ENCODE results near the gene HPD.
"Not testable (repeated sequence)": the region's sequence is repeated elsewhere in the genome, so short reads cannot be mapped to it uniquely, and the experiment has no call there.

The HPD gene

DNA sequence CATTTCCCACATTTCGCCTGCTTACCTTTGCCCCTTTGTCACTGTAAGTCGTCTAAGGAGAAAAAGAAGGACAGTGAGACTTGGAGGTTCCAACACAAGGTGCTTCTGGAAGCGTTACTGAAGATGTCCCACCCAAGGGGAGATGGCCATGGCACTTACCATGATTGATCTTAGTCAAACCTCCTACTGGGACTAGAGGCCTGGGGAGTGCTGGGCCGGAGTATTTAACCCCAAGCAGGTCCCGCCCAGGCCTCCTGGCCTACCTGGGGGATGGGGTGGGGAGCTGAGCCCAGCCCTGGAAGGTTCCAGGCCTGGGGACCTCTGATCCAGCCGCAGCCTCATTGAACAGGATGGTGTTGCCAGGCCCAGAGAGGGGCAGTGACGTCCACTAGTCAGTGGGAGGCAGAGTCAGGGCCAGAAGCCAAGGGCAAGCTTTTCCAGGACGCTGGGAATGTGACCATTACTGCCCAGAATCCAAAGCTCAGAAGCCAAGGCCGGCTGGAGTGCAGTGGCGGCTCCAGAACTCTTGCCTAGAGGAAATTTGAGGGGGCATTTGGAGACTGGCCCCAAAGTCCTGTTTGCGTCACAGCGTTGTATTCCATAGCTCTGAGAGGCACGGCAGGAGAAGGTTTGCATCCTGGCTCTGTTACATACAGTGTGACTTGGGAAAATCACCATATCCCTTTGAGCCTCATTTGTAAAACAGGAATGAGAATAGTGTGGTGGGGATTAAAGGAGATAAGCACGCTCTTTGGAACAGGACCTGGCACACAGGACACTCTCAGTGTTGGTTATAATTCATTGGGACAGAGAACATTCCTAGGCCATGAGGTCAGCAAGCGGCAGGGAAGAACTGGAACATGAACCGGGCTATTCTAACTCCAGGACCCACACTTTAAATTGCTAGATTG lies at the start of gene HPD:
TSS of gene HPD (minus strand) at position 198 of the 911 bp plus-strand sequence. CDS start at position 162, 36 bp downstream.
- DNase-seq (ENCODE audit: low spot score) = no peak

DNA sequence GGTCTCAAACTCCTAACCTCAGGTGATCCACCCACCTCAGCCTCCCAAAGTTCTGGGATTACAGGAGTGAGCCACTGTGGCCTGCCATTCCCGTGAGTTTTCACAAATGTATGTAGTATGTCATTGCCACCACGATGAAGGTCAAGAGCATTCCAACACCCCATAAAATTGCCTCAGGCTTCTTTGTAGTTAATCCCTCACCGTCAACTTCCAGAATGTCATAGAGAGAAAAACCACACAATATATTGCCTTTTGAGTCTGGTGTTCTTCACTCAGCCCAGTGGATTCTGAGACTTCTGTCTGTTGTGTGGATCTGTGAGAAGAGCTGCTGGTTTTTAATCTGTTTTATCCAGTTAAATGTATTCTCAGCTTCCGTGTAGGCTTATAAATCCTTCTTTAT lies 47.1 kb upstream of the HPD start:
- DNase-seq (ENCODE audit: low spot score) = no peak

DNA sequence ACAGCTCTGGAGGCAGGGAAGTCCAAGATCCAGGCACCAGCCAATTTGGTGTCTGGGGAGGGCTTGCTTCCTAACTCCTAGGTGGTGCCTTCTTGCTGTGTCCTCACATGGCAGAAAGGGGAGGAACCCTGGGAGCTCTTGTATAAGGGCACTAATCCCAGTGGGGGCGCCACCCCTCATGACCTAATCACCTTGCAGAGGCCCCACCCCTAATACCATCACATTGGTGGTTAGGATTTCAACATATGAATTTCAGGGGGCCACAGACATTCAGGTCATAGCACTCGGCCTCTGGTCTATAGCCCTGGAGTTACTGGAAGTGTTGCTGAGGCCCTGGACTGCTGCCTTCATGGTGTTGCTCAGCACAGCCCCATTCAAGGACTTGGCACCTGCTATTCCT lies 44.5 kb upstream of the HPD start:
- no peak for DNase-seq (ENCODE audit: low spot score)

DNA sequence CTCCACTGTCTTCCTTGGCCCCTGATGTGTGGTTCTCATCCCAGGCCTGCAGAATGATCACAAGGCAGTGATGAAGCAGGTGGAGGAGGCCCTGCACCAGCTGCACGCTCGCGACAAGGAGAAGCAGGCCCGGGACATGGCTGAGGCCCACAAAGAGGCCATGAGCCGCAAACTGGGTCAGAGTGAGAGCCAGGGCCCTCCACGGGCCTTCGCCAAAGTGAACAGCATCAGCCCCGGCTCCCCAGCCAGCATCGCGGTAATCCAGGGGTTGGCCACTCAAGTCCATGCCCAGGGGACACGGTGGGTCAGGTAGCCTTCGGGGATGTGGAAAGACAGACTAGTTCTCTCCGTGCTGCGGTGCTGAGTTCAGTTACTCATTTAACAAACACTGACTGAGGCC lies 40.9 kb upstream of the HPD start:
- DNase-seq (ENCODE audit: low spot score) = no peak

DNA sequence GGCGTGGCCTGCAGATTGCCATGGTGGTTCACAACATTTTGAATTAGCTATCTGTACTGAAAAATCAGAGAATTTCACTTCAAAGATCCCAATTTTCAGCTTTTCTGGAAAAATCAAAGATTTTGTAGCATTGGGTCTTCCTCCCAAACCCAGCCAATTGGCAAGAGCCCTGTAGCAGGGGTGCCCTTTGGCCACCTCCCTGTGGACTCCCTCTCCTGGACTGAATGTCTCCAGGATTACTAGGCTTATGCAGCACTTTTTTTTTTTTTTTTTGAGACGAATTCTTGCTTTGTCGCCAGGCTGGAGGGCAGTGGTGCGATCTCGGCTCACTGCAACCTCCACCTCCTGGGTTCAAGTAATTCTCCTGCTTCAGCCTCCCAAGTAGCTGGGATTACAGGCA lies 39.6 kb upstream of the HPD start:
- DNase-seq (ENCODE audit: low spot score) = no peak

DNA sequence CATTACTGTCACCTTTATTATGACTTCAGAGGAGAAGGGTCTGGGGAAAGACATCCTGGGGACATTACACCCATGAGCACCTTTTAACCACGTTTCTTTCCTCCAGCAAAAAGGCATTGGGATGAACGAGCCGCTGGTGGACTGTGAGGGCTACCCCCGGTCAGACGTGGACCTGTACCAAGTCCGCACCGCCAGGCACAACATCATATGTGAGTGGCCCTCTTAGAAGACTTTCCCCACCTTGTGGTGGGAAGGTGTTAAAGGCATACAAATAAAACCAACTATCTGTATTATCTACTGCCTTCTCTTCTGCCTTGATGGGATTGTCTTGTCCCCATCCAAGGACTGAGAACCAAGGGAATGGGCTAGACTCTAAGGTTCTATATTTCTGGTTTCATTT lies 36.0 kb upstream of the HPD start:
- no peak for DNase-seq (ENCODE audit: low spot score)

DNA sequence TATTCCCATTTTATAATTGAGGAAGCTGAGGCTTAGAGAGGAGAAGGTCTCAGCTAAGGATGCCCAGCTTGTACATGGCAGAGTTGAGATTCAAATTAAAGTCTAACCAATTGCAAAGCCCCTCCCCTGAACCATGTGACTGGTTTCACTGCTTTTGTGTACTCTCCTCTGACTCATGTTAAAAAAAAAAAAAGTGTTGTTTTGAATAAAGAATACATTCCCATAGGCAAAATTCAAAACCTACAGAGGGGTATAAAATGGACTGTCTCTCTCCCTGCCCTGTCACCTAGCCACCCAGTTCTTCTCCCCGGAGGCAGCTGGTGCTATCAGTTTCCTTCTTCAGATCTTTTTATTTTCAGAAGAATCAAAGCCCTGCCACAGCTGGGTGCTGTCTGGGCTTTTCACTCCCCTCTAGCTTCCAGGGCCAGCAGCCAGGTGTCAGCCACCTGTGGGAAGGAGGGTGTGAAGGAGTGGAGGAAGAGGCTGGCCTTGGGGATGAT lies 35.4 kb upstream of the HPD start:
- no peak for DNase-seq (ENCODE audit: low spot score)

DNA sequence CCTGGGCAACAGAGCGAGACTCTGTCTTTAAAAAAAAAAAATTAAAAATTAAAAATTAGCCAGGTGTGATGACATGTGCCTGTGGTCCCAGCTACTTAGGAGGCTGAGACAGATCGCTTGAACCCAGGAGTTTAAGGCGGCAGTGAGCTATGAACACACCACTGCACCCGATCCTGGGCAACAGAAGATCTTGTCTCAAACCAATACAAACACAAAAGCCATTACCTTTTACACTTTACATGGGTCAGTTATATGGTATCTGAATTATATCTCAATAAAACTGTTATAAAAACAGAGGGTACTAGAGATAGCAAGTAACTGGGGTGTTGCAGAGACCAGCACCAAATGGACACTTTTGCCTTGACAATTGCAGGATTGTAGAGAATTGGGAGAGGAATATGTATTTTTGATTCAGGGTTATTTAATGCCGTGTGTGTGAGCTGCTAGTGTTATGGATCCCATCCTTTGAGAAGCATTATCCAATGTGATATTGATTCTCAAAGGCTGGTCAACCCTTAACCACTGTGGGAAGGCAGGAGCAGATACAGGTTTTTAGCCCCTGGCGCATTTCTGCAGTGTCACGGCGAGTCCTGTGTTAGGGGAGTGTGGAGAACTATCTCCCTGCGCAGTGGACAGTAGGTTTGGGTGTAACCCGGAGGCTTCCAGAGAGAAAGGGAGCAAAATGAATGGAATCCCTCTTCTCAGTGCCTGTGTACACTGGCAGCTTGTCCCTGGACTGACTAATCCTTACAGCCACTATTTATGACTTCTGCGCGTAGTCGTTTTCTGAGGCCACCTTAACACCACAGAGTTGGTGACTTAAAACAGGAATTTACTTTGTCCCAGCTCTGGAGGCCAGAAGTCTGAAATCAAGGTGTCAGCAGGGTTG lies 34.3 kb upstream of the HPD start:
- DNase-seq (ENCODE audit: low spot score) = no peak

DNA sequence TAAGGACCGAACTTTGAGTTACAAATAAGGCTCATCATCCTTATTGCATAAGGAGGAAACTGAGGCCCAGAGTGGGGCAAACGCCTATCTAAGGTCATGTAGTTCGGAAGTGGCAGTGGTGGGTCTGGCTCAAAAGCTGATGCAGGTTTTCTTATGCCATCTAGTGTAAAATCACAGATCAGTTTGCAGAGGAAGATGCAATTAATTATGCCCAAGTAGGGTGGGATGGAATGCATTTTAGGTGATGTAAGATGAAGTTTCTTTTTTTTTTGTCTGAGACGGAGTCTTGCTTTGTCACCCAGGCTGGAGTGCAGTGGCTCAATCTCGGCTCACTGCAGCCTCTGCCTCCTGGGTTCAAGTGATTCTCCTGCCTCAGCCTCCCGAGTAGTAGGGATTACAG lies 31.0 kb upstream of the HPD start:
- not testable (repeated sequence) for DNase-seq (ENCODE audit: low spot score)

DNA sequence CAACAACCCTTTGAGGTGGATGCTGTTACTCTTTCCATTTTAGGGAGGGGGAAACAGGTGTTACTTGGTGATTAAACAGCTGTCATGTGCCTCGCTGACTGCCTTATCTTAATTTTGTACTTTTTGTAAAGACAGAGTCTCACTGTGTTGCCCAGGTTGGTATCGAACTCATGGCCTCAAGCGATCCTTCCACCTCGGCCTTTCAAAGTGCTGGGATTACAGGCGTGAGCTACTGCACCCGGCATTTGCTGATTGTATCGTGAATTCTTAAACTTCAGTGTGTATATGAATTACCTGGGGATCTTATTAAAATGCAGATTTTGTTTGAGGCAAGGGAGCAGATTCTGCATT lies 30.6 kb upstream of the HPD start:
- DNase-seq (ENCODE audit: low spot score) = no peak

DNA sequence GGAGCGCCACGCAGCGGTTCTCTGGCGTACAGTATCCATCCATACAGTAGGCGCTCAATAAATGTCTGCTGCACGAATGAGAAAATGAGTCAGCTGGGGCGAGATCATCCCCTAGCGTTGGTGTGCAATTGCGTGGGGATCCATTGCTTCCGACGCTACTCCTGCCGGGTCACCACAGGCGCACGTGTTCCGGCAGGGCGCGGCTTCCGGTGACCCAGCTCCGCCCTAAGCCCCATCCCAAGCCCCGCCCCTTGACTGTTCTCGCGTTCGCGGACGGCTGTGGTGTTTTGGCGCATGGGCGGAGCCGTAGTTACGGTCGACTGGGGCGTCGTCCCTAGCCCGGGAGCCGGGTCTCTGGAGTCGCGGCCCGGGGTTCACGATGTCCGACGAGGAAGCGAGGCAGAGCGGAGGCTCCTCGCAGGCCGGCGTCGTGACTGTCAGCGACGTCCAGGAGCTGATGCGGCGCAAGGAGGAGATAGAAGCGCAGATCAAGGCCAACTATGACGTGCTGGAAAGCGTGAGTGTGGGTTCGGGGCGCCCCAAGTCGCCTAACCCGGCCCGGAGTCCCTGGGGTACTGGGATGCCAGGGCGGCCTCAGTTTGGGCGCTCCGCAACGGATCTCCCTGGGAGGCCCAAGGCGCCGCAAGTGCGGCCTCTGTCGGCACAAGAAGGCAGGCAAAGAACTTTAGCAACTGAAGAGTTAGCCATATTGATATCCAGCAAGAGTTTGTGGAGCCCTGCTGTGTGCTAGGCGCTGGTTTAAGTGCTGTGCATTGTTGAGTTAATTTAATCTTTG lies 30.0 kb upstream of the HPD start, which contains the start of gene PSMD9:
TSS of gene PSMD9 (plus strand) at position 313 of the 796 bp plus-strand sequence. CDS start at position 380, 67 bp downstream.
- peak; percentile 97 for DNase-seq (ENCODE audit: low spot score)

DNA sequence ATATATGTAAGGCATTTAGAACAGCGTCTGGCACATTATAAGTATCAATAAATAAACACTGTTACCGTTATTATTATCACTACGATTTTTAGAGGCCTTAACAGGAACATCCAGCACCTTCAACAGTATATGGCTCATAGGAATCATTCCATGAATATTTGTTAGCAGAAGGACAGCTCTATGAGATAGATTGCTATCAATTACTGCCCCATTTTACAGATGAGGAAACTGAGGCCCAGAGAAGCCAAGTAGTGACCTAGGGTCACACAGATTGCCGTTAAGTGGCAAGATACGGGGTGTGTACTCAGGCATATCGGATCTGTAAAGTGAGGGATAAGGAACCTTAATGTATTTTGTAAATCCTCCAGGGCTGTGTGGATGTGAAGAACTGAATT lies 29.4 kb upstream of the HPD start:
- no peak for DNase-seq (ENCODE audit: low spot score)

DNA sequence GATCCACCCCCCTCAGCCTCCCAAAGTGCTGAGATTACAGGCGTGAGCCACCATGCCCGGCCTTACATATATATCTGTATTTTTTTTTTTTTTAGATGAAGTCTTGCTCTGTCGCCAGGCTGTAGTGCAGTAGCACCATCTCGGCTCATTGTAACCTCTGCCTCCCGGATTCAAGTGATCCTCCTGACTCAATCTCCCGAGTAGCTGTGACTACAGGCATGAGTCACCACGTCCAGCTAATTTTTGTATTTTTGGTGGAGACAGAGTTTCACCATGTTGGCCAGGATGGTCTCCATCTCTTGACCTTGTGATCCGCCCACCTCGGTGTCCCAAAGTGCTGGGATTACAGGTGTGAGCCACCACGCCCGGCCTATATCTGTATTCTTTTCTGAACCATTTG lies 26.5 kb upstream of the HPD start:
- DNase-seq (ENCODE audit: low spot score) = not testable (repeated sequence)

DNA sequence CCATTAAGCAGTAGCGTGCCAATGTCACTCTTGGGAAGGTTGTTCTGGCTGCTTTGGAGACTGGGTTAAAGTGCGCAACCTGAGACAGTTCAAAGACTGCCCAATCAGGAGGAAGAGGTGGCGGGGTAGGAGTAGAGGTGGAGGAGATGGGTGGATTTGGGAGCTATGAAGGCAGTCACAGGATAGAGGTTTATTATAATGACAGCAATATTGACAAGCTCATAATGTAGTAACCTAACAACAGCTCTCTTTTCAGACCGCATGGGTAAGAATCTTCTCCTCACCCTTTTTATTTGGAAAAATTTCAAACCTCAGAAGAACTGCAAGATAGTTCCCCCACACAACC lies 24.6 kb upstream of the HPD start:
- no peak for DNase-seq (ENCODE audit: low spot score)

DNA sequence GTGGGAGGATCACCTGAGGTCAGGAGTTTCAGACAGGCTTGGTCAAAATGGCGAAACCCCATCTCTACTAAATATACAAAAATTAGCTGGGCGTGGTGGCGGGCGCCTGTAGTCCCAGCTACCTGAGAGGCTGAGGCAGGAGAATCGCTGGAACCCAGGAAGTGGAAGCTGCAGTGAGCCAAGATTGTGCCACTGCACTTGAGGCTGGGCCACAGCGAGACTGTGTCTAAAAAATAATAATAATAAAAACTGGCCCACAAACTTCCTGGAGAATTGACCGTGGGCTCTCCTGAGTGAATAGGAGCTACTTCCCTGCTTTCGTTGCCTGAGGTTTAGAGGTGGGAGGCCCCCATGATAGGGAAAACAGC lies 17.4 kb upstream of the HPD start:
- not testable (repeated sequence) for DNase-seq (ENCODE audit: low spot score)

DNA sequence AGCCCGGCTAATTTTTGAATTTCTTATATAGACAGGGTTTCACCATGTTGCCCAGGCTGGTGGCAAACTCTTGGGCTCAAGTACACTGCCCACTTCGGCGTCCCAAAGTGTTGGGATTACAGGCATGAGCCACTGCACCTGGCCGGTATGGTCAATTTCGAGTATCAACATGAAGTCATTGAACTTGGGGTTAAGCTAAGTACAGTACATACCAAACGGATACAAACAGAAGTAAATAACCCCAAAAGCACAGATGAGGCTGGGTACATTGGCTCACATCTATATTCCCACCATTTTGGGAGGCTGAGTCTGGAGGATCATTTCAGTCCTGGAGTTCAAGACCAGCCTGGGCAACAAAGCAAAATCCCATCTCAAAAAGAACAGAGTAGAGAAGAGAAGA lies 16.9 kb upstream of the HPD start:
- no peak for DNase-seq (ENCODE audit: low spot score)

DNA sequence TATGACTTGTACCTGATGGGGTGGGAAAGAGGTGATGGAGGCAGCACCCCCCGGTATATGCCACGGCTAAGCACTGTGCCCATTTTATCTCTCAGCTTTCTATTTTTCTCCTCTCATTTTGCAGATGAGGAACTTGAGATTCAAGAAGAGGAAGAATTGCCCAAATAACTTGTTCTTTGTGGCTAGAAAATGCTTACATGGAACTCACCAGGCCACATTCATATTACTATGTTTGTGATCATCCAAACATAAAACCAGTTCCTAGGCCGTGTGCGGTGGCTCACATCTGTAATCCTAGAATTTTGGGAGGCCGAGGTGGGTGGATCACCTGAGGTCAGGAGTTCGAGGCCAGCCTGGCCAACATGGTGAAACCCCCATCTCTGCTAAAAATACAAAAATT lies 15.4 kb upstream of the HPD start:
- DNase-seq (ENCODE audit: low spot score) = no peak

DNA sequence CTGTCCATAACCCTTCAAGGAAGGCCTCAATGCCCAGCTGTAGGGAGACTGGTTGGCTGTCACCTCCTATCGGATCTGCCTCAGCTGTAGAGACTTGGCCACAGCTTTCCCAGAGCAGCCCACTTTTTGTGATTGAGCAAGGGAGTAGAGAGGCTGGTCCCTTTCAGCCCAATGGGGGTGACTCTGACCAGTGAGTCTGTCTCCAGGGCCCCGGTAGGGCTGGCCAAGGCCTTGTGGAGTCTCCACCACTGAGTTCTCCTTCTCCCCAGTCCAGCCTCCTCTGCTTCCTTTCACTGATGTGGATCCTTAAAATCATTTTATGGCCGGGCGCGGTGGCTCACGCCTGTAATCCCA lies 14.5 kb upstream of the HPD start:
- DNase-seq (ENCODE audit: low spot score) = no peak

DNA sequence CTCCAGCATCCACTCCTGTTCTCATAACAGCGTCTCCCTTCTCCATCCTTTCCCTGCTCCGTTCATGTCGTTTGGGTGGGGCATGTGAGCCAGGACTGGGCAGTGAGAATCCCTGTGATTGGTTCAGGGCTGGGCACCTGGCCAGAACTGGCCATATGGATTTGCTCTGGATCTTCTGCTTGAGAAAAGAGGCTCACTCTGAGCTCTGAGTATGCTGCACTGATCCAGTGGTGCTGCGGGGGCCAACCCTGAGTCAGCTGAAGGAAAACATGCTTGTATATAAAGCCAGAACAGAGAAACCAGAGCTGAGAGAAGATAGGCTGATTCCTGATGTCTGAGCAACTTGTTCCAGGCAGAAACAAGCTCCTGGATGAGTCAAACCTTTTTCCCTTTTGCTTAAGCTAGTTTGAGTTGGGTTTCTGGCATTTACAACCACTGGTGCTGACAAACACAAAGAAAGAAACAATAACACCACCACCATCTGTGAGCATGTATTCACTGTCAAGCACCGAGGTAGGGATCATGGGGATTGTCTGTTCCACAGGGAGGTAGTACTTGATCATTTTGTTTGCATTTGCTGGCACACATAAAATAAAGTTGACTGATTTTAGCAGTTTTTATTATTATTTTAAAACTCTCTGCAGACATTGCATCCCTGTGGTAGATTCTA lies 14.0 kb upstream of the HPD start:
- no peak for DNase-seq (ENCODE audit: low spot score)

DNA sequence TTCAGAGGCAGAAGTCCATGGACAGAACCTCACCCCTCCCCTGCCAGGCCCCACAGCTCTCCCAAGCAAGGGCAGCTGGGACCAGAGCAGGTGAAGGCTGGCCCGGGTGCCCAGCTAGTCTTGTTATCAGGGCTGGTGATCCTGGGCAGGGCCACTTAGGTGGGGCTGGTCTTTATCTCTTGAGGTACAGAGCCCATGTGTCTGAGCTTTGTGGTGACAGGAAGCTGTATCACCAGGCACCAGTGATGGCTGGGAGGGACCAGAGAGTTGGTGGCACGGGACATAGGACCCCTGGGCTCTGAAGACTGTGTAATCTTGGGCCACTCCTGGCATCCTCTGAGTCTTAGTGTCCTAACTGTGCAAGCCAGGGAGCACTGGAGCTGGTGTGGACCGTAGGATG lies 12.8 kb upstream of the HPD start:
- DNase-seq (ENCODE audit: low spot score) = no peak

DNA sequence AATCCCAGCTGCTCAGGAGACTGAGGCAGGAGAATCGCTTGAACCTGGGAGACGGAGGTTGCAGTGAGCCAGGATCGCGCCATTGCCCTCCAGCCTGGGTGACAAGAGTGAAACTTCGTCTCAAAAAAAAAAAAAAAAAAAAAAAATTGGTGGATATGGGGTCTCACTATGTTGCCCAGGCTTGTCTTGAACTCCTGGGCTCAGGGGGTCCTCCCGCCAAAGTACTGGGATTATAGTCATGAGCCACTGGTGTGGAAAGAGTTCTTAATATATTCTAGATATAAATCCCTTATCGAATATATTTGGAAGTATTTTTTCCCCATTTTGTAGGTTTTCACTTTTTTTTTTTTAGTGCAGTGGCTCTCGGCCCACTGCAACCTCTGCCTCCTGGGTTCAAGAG lies 10.6 kb upstream of the HPD start:
- not testable (repeated sequence) for DNase-seq (ENCODE audit: low spot score)

DNA sequence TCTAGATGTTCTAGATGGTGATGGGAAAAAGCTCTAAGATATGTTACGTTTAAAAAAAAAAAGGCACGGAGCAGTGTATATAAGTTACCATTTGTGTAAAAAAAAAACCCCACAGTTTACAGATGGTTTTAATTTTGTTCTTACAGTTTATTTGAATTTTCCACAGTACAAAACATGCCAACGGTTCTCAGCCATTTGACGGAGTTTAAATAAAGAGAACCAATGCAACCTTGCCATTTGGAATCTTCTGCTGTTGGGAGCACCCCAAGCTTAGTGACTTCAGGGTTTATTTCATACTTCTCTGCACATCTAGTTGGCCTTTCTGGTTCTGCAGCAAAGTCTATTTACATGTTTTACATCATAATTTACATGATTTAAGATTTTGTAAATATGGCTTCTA lies 7.7 kb upstream of the HPD start:
- DNase-seq (ENCODE audit: low spot score) = no peak

All from CD4-positive, alpha-beta T cell treated with Interleukin-6 at 100 ng/mL for 8 hours (primary cell).